GM18508 (cell line): ENCODE data around the gene RCSD1.

ENCODE experiments used
- ATAC-seq: cut with Tn5 transposase; IDR thresholded peaks from one replicate; pipeline ENCODE4 v1.9.1; 2021; ENCODE audit warnings: moderate number of reproducible peaks; ENCODE audit not compliant: insufficient read depth, unreplicated experiment

RCSD1 gene

GRCh38 chr1:167663002-167663772 is 33.2 kb downstream of the RCSD1 start:
- no peak for ATAC-seq

- ATAC-seq: no peak
Measured at GRCh38 chr1:167665469-167665868, 35.4 kb downstream of the RCSD1 start.

- ATAC-seq: no peak
Measured at GRCh38 chr1:167666416-167666815, 36.4 kb downstream of the RCSD1 start.

DNA sequence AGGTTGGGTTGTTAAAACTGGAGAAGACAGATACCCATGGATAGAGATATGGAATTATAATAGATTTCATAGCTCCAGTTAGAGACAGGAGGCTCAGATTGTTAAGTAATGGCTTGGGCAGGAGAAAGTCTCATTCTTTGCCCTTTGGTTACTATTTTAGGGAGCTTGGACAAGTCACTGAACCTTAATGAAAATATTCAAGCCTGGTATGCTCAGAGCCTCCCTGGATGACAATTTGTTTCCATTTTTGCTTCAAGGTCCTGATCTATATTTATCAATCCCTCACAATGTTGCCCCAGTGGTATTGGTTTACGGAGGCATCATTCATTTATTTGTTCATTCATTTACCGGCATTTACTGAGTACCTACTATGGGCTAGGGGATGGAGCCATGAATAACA is 37.5 kb downstream of the RCSD1 start:
- no peak for ATAC-seq

DNA sequence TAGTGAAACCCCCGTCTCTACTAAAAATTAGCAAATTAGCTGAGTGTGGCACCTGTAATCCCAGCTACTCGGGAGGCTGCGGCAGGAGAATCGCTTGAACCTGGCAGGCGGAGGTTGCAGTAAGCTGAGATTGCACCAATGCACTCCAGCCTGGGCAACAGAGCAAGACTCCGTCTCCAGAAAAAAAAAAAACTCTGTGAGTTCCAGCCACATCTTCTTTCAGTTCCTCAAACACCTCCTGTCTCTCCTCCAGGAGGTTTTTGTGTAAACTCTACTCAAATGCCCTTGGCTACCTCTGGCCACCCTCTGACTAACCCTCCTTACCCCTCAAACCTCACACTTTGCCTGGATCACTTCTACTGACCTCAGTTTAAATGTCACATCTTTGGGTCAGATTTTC is 38.1 kb downstream of the RCSD1 start:
- peak; percentile 77 for ATAC-seq

DNA sequence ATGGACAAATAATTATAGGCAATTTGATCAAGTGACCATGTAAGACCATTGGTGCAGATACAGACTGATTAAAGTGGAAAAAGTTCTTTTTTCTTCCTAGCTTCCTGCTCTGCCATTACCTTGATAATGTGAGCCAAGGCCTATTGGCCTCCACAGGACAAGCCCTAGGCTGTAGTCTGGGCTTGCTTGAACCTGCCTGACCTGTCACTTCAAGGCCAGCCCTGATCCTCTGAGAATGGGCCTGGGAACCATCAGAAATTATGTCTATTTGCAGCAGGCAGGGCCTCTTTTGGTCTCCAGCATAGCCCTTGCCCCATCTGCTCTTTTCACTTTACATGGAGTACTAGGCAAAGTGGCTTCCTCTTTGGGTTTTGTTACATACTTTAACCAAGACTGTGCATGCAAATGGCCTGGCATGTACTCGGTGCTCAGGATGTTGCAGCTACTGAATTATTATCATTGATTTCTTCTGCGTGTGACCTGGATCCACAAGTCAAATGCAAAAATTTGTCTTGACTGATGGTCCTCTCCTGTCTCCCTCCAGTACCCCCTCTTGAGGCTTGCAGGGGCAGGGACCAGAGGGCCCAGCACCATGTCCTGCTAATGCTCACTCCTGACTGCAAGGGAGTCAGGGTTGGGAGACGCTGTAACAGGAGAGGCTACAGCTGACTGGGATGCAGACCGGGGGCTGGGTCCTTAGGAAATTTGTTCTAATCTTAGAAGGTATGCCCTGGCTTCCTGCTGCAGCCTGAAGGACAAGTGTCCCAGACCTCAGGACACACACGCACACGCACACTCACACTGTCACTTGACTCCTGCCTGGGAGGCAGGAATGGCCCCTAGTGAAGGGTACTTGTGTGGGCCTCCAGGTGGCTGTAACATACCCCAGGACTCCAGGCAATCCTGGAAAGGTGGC is 39.4 kb downstream of the RCSD1 start:
- no peak for ATAC-seq

DNA sequence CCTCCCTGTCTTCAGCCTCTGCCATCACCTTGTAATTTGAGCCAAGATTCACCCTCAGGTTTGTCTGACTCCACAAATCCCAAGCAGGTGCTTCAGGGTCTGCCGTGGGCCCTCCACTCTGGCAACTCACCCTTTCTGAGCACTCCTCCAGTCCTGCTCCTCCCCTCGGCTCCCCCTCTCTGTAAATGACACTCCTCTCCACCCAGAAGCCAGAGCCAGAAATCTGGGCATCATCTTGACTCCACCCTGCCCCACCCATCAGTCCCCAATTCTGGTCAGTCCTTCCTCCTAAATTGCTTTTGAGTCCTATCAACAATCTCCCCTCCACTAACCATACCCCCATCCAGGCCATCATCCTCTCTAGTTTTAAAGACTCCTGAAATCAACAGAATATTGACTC is 40.5 kb downstream of the RCSD1 start:
- no peak for ATAC-seq

DNA sequence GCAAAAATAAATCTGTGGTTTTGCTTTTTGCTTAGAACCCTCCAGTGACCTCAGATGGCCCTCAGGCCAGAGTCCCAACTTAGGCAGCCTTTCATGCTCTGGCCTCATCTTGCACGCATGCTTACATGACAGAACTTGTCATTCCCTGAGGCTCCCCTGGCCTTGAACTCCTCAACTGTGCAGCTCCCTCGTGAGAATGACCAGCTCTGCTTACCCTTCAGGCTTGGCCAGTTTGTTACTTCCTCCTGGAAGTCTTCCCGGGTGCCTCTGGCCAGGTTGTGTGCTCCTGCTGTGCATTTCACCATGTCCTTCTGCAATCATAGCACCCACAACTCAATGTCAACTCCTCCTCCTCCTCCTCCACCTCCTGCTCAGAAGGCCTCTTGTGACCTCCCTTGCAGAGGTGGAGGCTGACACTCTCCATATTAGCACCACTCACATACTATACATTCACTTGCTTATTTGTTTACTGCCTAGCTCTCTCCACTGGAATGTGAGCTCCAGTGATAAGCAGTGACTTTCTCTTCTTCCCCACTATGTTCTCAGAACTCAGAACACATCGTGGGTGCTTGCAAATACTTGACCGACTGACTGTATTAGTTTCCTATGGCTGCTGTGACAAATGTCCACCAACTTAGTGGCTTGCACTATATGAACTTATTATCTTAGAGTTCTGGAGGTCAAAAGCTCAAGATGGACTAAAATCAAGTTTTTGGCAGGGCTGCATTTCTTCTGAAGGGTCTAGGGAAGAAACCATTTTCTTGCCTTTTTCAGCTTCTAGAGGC is 41.9 kb downstream of the RCSD1 start:
- ATAC-seq: no peak

DNA sequence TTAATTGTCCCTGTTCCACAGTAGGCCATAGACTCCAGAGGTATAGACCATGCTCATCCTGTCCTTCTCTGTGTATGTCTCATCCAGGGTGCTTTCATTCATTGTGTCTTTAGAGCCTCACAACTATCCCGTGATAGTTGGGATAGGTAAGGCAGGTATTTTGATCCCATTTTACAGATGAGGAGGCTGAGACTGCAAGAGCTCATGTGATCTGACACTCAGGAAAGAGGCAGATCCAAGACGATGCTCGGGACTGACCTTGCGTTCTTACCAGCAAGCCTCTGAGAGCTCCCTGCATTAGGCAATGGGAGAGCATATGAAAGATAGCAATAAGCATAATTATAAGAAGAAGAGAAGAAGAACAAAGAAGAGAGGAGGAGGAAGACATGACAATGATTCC is 42.8 kb downstream of the RCSD1 start:
- ATAC-seq: no peak

GRCh38 chr1:167673265-167673664 is 43.2 kb downstream of the RCSD1 start:
- no peak for ATAC-seq

- ATAC-seq: no peak
Measured at GRCh38 chr1:167674156-167674555, 44.1 kb downstream of the RCSD1 start.

GRCh38 chr1:167675440-167675839 is 45.4 kb downstream of the RCSD1 start:
- no peak for ATAC-seq

DNA sequence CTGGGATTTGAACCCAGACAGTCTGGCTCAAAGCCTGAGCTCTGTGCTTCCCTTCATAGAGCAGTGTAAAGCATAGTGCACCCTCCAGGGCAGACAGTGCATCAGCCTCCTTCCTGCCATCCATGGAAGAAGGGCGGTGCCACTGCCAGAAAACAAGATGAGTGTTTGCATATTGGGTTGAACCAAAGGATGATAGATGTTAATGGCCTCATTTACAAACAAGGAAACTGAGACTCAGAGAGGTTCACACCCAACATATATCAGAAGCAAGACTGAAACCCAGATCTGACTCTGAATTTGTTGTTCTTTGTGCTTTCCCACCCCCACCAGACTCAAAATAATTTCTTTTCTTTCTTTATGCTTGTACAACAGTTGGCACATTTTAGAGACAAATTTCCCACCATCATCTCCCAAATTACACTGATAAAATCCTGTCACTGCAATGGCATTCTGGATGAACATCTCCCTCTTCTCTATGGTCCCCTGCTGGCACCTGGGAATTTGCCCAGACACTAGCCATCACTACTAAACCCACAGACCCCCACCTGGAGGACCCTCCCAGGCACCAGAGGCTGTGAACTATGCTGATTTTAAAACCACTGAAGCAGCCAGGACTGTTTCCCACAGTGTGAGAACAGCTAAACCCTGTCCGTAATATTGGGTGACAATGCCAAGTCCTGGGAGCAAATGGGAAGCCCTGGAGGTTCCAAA is 46.3 kb downstream of the RCSD1 start:
- peak; percentile 36 for ATAC-seq

DNA sequence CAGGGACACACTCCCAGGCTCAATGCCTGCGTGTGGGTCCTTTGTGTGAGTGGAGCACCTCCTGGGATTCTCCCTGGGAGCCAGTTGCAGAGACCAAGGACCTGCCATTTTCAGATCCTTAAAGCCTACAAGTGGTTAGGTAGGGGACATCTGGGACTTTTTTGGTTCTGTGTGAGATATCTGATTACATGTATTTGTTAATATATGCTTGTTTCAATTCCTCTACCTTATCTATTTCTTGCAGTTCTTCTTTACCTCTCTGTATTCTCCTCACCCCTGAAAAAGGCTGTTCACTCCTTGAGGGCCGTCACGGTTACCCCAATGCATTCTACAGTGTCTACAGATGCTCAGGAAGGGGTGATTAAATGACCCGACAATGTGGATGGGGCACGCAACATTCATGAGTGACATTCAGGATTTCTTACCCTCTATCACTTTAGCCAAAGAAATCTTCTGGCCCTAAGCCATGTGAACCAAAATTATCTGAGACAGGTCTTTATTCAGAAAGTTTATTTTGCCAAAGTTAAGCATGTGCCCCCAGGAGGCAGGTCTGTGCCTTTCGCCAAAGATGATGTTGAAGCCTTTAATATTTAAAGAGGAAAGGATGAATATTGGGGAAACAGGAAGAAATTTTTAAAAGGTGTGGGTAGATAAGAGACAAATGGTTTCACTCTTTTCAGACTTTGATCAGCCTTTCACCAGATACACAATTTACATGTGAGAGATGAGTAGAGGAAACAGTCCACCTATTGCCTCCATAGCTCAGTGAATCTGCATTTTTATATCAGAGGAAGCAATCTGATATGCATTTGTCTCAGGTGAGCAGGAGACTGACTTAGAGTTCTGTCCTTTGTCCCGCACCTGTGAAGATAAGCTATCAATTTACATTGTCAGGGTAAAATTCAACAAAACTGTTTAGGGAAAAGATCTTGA is 47.1 kb downstream of the RCSD1 start:
- no peak for ATAC-seq

GRCh38 chr1:167678422-167678821 is 48.4 kb downstream of the RCSD1 start:
- no peak for ATAC-seq

DNA sequence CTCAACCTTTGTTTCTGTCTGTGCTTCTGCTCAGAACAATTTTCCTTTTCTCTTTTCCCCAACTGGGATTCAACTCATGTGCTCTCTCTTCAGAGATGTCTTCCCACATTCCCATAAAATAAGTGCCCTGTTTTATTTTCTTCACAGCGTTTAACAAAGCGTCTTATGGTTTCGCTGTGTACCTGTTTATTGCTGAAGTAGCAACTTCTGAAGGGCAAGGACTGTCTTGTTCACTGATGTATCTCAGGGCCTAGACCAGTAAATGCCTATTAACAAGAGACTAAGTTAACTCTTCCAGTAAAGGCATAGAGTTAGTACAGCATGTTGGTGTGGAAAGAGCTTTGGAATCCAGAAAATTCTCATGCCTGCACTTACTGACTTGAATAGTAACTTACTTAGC is 48.8 kb downstream of the RCSD1 start:
- no peak for ATAC-seq

- ATAC-seq: no peak
Measured at GRCh38 chr1:167679714-167680113, 49.7 kb downstream of the RCSD1 start.

- ATAC-seq: no peak
Measured at GRCh38 chr1:167681024-167681423, 51.0 kb downstream of the RCSD1 start.

- no peak for ATAC-seq
Measured at GRCh38 chr1:167681451-167682098, 51.5 kb downstream of the RCSD1 start.
